ENCODE measurements around the gene TBX19. TPM values are rescaled to one million over a fixed set of nuclear protein-coding genes. Genes with fewer than 3 reads are reported as not detected.

TBX19 gene
- total RNA-seq, 2 experiments from 2014 or later = 0.22 to 0.74 TPM

DNA sequence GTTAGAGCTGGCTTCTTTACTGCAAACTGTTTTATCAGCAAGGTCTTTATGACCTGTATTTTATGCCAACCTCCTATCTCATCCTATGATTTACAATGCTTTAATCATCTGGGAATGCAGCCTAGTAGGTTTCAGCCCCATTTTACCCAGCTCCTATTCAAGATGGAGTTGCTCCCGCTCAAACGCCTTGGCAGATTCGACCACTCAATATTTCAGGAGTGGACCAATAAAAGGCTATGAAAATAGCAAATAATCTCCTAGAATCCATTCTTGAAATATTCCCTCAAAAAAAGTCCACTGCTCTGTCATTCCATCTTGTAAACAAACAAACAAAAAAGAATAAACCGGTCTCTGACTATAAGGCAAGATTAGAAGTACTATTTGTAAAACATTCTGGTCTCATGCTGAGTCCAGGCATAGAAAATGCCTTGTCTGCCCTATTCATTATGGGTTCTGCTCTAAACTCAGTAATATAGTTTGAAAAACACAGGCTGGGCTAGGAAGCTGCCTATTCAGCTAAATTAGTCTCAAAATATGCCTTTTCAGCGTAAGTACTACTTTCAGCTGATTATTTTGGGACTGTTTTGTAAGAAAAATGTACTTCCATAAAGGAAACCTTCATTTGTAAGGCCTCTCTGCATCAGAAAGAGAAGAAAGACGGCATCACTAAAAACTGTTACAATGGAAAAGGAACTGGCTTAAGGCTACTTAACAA, 53.0 kb downstream of the TBX19 start:
- CTCF ChIA-PET (ENCODE audit: unreplicated experiment) = no interaction called here
- no peaks in the 10 kb centered on the region for H3K4me1 ChIP-seq (ENCODE audit: insufficient read depth, low read length, poor library complexity, severe bottlenecking)
- H3K36me3 ChIP-seq (ENCODE audit: insufficient read depth, low read length) = no peaks in the 10 kb centered on the region
- no peaks in the 10 kb centered on the region for H3K9me3 ChIP-seq (ENCODE audit: low read length)
- H2AFZ ChIP-seq (ENCODE audit: low read length) = no peak overlapping the region
- H3K9me2 ChIP-seq (ENCODE audit: insufficient read depth, low read length) = no peaks in the 10 kb centered on the region
- H4K20me1 ChIP-seq (ENCODE audit: insufficient read depth, low read length) = no peaks in the 10 kb centered on the region
- H3K4me3 ChIP-seq (ENCODE audit: low read depth, low read length, poor library complexity, severe bottlenecking) = no peak overlapping the region
- TF ChIP-seq, protein P1, sequence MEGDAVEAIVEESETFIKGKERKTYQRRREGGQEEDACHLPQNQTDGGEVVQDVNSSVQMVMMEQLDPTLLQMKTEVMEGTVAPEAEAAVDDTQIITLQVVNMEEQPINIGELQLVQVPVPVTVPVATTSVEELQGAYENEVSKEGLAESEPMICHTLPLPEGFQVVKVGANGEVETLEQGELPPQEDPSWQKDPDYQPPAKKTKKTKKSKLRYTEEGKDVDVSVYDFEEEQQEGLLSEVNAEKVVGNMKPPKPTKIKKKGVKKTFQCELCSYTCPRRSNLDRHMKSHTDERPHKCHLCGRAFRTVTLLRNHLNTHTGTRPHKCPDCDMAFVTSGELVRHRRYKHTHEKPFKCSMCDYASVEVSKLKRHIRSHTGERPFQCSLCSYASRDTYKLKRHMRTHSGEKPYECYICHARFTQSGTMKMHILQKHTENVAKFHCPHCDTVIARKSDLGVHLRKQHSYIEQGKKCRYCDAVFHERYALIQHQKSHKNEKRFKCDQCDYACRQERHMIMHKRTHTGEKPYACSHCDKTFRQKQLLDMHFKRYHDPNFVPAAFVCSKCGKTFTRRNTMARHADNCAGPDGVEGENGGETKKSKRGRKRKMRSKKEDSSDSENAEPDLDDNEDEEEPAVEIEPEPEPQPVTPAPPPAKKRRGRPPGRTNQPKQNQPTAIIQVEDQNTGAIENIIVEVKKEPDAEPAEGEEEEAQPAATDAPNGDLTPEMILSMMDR (conservative IDR thresholded peaks at IDR 0.05; ENCODE audit: low read length) = no peak
- TF ChIP-seq EZH2phosphoT487 (IDR thresholded peaks at IDR 0.05; ENCODE audit: borderline replicate concordance, low read depth, low read length) = no peak
- no TSS peak for BruUV-seq (replicated peaks)
- H3K79me2 ChIP-seq (ENCODE audit: insufficient read depth, low read depth, low read length) = no peaks in the 10 kb centered on the region
- POLR2A ChIA-PET = interaction anchor here (0.7 to 1.3 kb wide), 4 partner anchors 9 to 98 kb away, joined by 3 read pairs; no protein-coding TSS in a partner anchor
- intact Hi-C loops (cut with micrococcal nuclease; ENCODE audit: unreplicated experiment) = no loop called here
- DNase-seq (ENCODE audit: low spot score) = no peak
- no peak overlapping the region for H3K4me2 ChIP-seq (ENCODE audit: low read length)
- no peak overlapping the region for H3K27ac ChIP-seq (ENCODE audit: low read depth, low read length, poor library complexity, severe bottlenecking)

DNA sequence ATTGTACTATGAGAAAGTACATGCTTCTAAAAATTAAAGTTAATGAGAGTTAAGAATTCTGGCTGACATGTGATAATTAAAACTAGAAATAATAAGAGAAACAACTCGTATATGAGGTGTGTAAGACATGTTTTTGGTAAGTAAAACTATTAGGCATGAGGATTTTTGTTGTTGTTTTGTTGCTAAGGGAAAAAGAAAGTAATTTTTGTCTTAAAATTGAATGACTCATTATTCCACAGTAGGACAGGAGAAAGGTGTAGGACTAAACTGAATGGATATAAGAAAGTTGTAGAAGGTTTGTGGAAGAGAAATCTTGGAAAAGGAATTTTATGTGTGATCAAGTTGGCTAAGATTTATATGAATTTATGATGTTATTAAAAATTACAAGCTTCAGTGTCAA, 54.8 kb downstream of the TBX19 start:
- Histone ChIP-seq H3K4me3 (ENCODE audit: low read depth, low read length, poor library complexity, severe bottlenecking) (no peak overlapping the region), H3K79me2 (ENCODE audit: insufficient read depth, low read depth, low read length) (no peaks in the 10 kb centered on the region), H4K20me1 (ENCODE audit: insufficient read depth, low read length) (no peaks in the 10 kb centered on the region), H3K4me2 (ENCODE audit: low read length) (no peak overlapping the region), H2AFZ (ENCODE audit: low read length) (no peak overlapping the region), H3K36me3 (ENCODE audit: insufficient read depth, low read length) (no peaks in the 10 kb centered on the region), H3K9me3 (ENCODE audit: low read length) (no peaks in the 10 kb centered on the region), H3K4me1 (ENCODE audit: insufficient read depth, low read length, poor library complexity, severe bottlenecking) (no peaks in the 10 kb centered on the region), H3K9me2 (ENCODE audit: insufficient read depth, low read length) (no peaks in the 10 kb centered on the region), H3K27ac (ENCODE audit: low read depth, low read length, poor library complexity, severe bottlenecking) (no peak overlapping the region)
- DNase-seq (ENCODE audit: low spot score) = no peak
- BruUV-seq (replicated peaks) = no TSS peak
- CTCF ChIA-PET (ENCODE audit: unreplicated experiment) = no interaction called here
- TF ChIP-seq, protein P1 (conservative IDR thresholded peaks at IDR 0.05; ENCODE audit: low read length) = no peak
- TF ChIP-seq EZH2phosphoT487 (IDR thresholded peaks at IDR 0.05; ENCODE audit: borderline replicate concordance, low read depth, low read length) = no peak
- intact Hi-C loops (cut with micrococcal nuclease; ENCODE audit: unreplicated experiment) = no loop called here
- POLR2A ChIA-PET = interaction anchor here (0.6 kb wide), 1 partner anchor 371 kb away, joined by 5 read pairs; no protein-coding TSS in a partner anchor
